Amniotic epithelial cell (primary cell): ENCODE results near the gene CHCT1.
"Not testable (repeated sequence)": the region's sequence is repeated elsewhere in the genome, so short reads cannot be mapped to it uniquely, and the experiment has no call there.

Source experiments
- DNase-seq: peaks from one replicate; pipeline ENCODE4 v3.0.0-alpha.2; 2010; ENCODE audit warnings: low read depth

The CHCT1 gene

DNA sequence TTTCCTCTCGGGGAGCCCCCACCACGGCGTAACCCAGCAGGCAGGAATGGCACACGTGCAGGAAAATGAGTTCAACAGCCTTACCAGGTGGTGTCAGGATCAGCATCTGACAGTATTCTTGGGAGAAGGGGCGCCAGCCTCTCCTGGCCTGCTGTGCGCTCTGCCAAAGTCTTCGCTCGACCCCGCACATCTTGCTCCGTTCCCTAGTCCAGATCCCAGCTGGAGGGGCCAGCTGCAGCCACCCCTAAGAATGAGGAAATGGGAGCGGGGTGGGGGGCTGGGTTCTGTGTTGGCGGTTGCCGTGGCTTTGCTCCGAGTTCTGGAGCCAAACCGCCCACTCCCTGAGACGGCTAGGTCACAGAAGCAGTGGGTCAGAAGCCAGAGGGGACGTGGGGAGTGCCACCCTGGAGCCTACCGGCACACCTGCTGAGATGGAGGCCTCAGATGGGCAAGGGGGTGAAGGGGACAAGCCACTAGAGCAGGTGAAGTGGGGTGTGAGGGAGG lies at the start of gene CHCT1:
Gene CHCT1, plus strand, starts transcription at position 328 of the 504 bp plus-strand sequence. Its CDS starts 104 bp downstream, at position 432.
- no peak for DNase-seq

DNA sequence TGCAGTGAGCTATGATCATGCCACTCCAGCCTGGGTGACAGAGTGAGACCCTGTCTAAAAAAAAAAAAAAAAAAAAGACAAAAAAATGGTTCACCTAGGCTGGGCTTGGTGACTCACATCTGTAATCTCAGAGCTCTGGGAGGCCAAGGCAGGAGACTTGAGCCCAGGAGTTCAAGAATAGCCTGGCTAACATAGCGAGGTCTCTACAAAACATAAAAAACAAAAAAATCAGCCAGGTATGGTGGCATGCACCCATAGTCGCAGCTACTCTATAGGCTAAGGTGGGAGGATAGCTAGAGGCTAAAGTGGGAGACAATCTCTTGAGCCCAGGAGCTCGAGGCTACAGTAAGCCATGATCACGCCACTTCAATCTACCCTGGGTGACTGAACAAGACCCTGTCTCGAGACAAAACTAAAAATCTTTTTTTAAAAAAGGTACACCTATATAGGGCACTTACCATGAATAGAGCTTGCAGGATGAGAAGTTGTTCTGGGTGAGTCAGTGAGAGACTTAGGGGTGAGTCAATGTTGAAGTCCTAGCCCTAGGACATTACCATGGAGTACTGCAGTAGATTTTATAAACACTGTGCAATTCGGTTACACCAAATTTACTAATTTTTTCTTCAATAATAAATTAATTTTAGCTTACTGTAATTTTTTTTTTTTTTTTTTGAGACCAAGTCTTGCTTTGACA lies 49.4 kb upstream of the CHCT1 start:
- DNase-seq: peak; percentile 86

DNA sequence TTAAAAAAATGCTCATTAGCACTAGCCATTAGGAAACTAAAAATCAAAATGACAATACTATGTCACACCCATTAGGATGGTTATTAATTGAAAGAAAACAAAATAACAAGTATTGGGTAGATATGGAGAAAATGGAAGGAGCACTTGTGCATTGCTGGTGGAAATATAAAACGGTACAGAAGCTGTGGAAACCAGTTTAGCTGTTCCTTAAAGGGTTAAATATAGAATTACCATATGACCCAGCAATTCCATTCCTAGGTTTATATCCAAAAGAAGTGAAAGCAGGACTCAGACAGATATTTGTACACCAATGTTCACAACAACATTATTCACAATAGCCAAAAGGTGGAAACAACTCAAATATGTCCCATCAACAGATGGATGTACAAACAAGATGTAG lies 44.1 kb upstream of the CHCT1 start:
- DNase-seq: not testable (repeated sequence)

DNA sequence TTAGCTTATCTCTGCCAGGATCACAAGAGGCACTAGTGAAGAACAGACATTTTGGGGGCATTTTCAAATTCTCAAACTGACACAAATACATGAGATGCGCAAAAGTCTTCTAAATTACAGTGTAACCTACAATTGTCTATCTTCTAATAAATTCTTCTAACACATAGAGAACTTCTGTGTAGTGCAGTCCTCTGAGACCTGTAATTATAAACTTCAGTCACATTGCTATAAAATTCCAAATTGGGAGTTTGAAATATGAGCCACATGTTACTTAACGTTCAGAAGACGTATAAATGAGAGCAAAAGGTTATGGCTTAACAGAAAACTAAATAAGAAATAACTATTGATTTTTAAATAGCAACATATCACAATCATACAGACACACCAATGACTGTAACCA lies 42.8 kb upstream of the CHCT1 start:
- not testable (repeated sequence) for DNase-seq

DNA sequence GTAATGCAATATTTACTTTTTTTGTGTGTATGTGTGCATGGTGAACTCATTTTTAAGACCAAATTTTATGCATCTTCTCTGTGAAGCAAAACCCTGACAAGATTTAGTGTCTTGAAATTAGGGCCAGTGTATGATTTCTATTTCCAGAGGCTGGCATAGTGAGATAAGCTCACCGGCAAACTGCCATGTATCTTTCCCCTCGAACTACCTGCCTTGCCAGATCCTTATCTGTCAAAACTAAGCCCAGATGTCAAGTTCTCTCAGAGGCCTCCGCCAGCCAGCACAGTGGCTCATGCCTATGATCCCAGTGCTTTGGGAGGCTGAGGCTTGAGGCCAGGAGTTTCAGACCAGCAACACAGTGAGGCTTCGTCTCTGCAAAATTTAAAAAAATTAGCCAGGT lies 40.3 kb upstream of the CHCT1 start:
- DNase-seq: no peak

DNA sequence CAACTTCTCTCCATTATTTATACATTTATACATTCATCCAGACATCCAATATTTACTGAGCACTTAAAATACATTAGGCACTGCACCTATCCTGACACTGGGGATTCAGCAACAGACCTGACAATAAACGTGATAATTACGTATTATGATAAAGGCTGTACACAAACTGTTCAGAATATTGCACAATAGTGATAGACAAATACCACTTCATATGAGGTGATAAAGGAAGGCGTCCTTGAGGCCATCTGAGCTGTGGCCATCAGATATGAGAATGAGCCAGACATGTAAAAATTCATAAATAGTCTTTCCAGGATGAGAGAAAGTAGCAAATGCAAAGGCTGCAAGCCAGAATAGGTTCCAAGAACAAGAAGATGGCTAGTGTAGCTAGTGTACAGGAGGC lies 38.9 kb upstream of the CHCT1 start:
- no peak for DNase-seq

DNA sequence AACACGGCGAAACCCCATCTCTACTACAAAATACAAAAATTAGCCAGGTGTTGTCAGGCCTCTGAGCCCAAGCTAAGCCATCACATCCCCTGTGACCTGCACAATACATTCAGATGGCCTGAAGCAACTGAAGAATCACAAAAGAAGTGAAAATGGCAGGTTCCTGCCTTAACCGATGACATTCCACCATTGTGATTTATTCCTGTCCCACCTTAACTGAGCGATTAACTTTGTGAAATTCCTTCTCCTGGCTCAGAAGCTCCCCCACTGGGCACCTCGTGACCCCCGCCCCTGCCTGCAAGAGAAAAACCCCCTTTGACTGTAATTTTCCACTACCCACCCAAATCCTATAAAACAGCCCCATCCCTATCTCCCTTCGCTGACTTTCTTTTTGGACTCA lies 37.4 kb upstream of the CHCT1 start:
- not testable (repeated sequence) for DNase-seq

DNA sequence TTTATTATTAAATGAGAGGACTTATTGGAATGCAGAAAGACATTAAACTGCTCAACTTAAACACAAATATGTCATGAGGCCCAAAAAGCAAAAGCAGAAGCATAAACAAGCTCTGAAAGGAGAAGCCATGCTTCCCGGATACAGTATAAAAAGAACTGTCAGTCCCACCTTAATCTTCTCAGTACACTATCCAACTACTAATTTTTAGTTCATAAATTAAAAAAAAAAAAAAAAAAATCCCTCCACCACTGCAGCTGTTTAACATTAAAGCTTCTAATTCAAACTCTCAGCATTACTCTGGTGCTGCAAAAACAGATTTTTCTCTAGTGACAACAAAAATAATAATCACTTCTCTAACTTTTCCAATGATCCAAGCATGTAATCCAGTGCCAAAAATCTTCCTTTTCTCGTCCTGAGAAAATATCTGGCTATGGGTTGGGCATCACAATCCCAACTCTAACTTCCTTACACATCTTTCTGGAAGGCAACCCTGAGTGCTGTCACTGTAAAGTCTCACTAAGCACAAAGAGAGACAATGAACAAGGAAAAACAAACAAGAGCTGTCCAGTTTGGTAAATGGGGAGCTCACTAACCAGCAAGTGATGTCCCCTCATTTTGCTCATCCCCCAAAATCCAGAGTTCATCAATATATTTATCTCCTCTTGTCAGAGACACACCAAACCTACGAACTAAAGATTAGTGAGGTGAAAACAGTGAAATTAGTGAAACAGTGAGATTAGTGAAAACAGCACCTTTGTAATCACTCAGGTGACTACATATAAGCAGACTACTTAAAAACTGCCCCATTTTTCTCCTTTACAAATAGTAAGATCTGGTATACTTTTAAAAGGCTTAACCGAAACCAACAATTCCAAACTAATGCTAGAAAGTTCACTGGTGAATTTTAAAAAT lies 35.9 kb upstream of the CHCT1 start:
- DNase-seq: no peak

DNA sequence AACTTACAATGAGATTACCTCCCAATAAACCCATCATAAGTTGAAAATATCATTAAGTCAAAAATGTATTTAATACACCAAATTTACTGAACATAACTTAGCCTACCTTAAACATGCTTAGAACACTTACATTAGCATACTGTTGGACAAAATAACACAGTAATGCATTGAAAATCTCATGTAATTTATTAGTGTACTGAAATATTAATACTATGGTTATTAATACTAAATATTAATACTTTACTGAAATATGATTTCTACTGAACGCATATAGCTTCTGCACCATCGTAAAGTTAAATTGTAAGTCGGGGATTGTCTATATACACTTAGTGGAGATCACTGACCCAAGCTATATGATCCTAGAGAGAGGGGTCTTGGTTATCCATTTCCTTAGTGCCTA lies 34.6 kb upstream of the CHCT1 start:
- no peak for DNase-seq

DNA sequence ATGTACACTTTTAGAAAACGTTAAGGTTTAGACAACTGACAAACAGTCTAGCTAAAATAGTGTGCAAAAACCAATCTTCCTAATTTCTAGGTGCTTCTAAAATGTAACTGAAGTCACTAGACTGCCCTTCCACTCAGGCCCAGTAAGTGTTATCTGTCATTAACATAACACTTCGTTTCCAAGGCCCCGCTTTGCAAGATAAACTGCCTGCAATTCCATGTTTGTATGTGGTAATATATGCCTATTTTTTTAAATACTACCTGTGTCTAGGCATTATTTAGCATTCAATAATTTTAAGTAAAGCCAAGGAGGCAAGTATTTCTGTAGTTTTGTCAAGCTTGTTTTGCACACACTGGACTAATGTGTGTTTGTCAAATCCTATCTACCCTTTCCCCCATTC lies 33.5 kb upstream of the CHCT1 start:
- no peak for DNase-seq

DNA sequence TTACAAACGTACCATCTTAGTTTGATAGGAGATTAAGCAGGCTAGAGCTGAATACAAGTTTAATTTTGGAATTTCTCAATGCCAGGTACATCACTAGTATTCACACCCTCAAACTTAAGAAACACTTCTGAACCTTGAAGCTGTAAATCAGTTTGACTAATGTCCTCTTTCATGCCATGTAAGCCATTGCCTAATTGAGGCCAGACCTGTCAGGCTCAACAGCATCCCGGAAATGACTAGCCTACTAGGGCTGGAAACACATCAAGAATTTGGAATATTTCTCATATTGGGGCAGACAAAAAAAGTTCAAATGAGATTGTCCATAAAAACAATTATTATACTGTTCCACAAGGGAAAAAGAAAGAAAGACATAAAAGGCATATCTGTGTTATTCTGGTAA lies 32.1 kb upstream of the CHCT1 start:
- DNase-seq: peak; percentile 78

DNA sequence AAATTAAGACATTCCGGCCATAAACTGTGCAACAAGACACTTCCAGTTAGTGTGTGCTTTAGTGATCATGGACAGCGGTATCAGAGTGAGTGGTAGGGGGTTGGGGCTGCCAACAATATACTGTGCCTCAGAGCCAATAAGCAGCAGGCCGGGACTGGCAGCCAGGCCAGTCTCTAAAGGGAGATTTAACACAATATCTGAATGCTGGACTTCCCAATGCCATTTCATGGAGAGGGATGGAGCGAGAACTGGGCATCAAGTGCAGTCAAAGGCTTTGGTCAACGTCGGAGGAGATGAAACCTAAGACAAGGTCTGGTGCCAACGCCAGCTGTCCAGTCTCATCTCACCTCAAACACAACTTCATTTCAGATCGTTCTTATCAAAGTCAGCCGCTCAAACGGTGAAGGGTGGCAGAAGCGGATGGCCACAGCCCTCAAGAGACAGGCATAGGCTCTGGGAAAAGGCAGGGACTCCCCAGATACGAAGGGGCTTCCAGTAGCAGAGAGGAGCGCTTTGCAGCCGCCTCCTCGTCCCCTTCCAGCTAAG lies 31.3 kb upstream of the CHCT1 start:
- DNase-seq: peak; percentile 48

DNA sequence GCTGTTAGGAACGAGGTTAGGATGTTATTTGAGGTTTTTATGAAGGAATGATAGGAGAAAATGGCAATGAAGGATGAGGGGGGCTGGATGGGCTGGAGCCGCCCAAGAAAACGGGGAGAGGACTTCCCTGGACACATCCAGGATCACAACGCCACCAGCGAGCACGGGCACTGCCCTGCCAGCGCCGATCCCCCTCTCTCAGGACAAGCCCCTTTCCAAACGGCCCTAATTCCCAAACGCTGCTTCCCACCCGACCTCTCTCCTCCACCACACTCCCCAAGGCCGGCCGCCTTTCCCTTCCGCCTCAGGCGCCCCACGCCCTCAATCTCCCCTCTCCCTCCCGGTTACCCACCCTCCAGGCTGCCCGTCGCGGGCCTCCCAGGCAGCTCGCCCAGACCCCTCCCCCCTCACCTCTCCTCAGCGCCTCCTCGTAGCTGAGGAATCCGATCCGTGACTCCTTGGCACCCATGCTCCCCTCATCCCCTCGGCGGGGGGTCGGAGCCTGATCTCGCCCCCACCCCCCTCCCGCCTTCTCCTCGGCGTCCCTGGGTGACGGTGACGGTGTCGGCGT lies 30.7 kb upstream of the CHCT1 start:
- no peak for DNase-seq

DNA sequence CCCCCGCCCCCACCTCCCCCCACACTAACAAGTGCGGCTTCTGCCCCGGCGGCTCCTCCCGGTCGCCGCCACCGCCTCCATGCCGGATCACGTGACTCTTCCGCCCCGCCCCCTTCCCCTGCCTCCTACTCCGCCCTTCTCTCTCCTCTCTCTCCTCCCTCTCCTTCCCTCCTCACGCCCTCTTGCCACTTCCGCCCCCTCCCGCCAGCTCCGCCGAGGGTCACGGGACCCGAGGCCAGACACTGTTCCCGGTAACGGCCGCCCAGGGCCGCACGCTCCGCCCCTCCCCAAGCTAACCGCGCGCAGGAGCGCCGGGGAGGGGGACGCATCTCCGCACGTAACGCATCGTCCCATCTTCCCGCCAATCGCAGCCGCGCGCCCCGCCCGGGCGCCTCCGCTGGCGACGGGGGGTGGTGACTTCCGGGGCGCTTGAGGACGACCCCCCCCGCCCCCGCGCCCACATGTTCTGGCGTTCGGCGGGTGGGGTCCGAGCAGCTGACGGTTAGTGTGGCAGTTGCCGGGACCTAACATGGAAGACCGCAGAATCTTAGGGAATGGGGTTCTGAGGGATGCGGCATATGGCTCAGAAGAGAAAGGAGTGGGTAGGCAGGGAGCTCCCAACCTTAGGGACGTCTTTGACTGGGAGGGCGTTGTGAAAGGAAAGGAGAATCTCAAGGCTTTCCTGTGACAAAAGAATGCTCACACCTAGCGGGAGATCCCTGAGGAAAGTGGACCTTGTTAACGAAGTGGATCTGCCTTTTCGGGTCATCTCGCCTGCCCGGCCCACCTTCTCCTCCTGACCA lies 30.0 kb upstream of the CHCT1 start, which contains the start of gene USP32:
Gene USP32, minus strand, starts transcription at position 92 of the 803 bp plus-strand sequence. CDS start 194 bp downstream, outside the sequence.
- peak; percentile 98 for DNase-seq

DNA sequence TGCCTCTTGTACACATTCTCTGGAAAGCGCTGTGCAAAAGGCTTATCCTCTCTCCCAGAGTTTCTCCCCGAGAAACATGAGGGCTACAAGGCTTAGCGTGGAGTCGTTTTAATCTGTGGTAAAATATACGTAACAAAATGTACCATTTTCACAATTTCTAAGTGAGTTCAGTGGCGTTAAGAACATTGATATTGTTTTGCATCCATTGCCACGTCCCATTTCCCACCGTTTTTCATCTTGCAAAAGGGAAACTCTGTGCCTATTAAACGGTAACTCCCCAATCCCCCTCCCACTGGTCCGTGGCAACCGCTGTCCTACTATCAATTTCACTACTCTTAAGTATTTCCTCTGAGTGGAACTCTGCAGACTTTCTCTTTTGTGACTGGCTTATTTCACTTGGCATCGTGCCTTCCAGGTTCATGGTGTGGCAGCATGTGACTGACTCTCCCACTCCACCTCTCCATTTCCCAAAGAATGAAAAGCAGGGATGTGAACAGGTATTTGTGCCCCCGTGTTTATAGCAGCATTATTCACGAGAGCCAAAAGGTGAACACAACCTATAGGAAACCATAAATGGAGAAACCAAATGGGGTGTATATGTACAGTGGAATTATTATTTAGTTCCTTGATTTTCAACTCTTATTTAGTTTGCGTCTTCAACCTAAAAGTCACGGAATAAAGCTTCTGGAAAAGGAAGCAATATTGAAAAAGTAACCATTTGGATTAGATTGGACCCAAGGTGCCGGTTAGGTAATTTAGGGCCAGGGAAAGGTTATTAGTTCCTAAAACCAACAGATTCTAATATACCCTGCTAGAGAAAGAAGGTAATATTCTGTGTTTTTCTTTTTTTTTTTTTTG lies 29.2 kb upstream of the CHCT1 start:
- DNase-seq: peak; percentile 49

DNA sequence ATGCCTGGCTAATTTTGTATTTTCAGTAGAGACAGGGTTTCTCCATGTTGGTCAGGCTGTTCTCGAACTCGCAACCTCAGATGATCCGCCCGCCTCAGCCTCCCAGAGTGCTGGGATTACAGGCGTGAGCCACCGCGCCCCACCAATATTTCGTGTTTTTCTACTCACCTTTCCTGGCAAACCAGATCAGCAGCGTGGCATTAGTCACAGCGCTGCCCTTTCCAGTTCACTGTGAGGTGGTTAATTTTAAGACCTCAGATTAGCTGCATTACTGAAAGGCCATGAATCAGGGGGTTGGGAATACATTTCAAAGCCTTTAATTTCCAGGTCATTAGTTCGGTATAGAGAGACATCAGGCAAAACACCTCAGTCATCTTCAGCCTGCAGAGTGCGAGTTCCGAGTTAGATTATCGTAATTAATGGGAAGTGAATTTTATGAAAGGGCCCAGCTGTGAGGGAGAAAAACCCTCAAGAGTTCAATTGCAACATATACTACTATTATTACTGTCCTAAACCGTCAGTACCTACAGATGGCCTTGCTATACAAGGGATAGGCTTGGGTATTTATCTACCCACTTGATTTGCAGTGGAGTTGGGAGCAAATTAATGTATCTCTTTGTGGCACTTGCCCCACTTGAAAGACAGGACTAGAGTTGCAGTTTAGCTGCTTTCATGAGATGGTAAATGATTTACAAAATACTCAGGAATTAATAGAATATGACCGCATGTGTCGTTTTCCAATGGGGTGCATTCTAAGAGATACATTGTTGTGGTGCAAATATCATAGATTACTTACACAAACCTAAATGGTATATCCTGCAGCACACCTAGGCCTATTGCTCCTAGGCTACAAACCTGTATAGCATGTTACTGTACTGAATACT lies 28.2 kb upstream of the CHCT1 start:
- no peak for DNase-seq

DNA sequence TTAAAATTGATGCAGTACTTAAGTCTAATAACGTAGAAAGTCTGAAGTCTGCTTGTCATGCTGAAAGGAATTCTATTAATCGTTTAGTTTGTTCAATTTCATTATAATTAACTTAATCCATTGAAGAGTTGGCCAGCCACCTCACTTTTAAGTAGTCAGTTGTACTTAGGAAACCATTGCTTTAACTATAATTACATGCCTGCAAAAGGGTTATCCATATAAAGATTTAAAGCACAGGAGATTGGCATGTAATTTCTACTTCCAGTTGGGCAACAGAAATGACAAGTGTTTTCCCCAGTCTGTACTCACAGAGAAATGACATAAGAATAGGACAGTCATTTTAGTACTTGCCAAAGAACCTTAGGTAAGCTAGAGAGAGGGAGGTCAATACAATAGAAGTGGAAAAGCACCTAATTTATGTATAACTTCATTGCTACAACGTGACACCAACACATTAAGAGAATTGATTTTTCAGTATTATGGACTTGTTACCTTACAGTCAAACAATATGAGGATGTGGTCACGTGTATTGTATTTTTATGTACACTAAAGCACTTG lies 26.7 kb upstream of the CHCT1 start:
- no peak for DNase-seq

DNA sequence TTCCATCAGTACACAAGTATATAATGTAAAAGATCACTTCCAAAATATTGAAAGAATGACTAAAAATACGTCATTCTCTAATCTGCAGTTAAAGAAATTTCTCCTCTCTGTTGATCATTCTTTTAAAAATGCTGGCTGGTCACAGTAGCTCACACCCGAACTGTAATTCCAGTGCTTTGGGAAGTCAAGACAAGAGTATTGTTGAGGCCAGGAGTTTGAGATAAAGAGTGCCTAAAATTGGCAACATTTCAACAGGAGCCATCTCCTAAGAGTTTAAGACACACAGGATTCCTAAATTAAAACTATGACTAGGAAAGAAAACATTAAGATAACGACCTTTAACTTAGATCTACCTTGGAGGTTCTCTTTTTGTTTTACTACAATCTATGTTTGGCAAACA lies 25.9 kb upstream of the CHCT1 start:
- no peak for DNase-seq
